Measurements from ENCODE around the gene SNX10.
"Not testable (repeated sequence)": the region's sequence is repeated elsewhere in the genome, so short reads cannot be mapped to it uniquely, and the experiment has no call there.

The SNX10 gene

GRCh38 chr7:26291699-26292538 is at the start of gene SNX10:
TSS of gene SNX10 (plus strand) at chr7:26291862. CDS start at chr7:26346443, 54,581 bp downstream.
- no peak for DNase-seq (ENCODE audit: low spot score)

GRCh38 chr7:26245150-26245549 is 46.5 kb upstream of the SNX10 start:
- DNase-seq (ENCODE audit: low spot score) = no peak

DNA sequence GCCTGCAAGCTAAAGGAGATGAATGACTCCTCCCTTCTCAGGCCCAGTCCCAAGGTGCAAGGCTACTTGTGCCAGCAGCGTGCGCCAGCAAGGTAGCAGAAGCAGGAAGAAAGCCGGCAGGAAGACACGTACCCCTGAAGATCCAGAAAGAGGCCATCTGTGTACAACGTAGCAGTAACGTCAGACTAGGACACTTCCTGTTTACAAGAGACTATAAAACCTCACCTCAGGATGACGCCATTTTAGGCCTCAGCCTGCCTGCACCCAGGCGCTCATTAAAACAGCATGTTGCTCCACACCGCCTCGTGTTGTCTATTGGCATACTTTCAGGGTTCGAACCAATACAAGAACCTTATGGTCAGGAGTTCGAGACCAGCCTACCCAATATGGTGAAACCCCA is 41.4 kb upstream of the SNX10 start:
- DNase-seq (ENCODE audit: low spot score) = no peak

DNA sequence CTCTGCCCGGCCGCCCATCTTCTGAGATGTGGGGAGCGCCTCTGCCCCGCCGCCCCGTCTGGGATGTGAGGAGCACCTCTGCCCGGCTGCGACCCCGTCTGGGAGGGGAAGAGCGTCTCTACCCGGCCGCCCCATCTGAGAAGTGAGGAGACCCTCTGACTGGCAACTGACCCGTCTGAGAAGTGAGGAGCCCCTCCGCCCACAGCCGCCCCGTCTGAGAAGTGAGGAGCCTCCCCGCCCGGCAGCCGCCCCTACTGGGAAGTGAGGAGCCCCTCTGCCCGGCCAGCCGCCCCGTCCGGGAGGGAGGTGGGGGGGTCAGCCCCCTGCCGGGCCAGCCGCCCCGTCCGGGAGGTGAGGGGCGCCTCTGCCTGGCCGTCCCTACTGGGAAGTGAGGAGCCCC is 29.8 kb upstream of the SNX10 start:
- not testable (repeated sequence) for DNase-seq (ENCODE audit: low spot score)

DNA sequence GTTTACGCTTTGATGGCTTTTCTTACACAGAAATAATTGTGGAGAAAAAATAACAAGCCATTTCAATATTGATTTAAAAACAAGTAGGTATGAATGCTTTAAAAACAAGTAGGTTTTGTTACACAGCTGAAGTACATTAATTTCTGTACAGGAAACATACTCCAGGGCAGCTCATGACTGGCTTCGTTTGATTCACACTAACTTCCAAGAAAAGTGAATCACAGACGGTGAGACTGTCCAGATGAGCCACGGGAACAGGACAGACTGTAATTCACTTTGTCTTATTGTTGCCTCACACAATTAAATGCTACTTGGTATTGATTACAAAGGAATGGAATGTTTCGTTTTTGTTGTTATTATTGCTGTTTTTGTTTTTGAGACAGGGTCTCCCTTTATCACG is 26.6 kb upstream of the SNX10 start:
- no peak for DNase-seq (ENCODE audit: low spot score)

DNA sequence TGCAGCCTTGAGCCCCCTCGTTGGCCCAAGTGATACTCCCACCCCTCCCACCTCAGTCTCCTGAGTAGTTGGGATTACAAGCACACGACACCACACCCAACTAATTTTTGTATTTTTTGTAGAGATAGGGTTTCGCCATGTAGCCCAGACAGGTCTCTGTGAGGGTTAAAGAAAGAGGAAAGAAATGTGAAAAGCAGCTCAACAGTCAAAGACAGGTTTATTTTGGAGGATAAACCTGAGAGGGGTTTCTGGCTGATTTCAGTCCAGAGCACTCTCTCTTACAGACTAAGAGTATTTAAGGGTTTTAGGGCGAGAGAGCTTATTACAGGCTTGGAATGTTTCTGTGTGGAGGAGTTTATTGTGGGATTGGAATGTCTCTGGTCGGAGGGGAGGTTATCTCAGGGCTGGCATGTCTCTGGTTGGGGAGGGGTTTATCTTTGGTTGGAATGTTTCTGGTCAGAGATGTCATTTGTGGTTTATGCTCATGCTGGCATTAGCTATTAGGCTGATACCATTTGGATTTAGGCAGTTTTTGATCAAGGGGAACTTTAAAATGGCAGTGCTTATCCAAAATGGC is 26.1 kb upstream of the SNX10 start:
- DNase-seq (ENCODE audit: low spot score) = no peak

GRCh38 chr7:26267601-26268166 is 24.0 kb upstream of the SNX10 start:
- DNase-seq (ENCODE audit: low spot score) = no peak

GRCh38 chr7:26275213-26275612 is 16.4 kb upstream of the SNX10 start:
- no peak for DNase-seq (ENCODE audit: low spot score)

DNA sequence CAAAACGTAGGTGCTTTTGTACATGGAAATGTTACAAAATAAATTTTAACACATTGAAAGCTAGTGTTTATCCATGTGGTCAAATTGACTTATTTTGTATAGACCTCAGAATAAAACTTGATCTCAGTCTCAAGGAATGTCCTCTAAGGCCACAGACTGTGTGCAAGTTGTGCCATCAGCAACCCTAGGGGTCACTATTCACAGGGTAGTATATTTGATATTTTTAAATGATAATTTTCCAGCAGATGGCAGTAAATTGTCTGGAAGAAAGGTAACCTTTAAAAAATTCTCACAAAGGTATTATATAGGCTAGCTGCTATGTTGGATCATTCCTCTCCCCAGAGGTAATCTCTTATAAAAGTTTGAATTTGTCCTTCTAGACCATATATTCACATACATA is 12.9 kb upstream of the SNX10 start:
- DNase-seq (ENCODE audit: low spot score) = no peak

DNA sequence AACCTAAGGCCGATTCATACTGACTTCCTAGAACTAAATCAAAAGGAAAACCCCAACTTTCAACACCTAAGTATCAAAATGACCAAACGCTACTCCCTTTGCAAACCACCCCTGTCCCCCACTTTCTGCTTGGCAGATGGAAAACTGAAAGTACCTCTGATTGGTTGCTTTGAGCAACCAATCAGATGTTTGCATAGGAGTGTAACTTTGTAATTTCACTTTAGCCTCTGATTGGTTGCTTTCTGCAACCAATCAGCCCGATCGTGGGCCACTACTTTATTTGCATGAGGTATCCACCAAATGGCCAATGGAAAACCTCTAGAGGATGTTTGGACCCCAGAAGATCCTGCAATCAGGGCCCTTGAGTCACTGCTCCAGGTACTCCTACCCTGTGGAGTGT is 12.3 kb upstream of the SNX10 start:
- no peak for DNase-seq (ENCODE audit: low spot score)

DNA sequence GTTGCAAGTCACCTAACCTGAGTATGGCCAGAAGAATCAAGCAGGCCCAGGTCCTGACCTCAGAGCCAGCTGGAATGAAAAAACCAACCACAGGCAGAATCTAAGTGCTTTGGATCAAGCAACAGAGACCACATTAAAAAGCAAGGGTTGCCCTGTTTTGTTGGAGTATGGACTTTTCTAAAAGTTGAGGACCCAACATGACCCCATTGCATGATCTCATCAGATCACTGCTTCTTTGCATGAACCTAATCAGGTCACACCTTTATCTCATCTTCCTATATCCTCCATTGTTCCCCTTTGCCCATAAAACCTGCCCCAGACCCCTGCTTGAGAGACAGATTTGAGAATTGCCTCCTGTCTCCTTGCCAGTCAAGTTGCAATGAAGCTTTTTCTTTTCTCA is 11.6 kb upstream of the SNX10 start:
- DNase-seq (ENCODE audit: low spot score) = no peak

- DNase-seq (ENCODE audit: low spot score) = no peak
Observed at GRCh38 chr7:26280723-26281122, 10.9 kb upstream of the SNX10 start.

GRCh38 chr7:26284477-26284876 is 7.2 kb upstream of the SNX10 start:
- no peak for DNase-seq (ENCODE audit: low spot score)

DNA sequence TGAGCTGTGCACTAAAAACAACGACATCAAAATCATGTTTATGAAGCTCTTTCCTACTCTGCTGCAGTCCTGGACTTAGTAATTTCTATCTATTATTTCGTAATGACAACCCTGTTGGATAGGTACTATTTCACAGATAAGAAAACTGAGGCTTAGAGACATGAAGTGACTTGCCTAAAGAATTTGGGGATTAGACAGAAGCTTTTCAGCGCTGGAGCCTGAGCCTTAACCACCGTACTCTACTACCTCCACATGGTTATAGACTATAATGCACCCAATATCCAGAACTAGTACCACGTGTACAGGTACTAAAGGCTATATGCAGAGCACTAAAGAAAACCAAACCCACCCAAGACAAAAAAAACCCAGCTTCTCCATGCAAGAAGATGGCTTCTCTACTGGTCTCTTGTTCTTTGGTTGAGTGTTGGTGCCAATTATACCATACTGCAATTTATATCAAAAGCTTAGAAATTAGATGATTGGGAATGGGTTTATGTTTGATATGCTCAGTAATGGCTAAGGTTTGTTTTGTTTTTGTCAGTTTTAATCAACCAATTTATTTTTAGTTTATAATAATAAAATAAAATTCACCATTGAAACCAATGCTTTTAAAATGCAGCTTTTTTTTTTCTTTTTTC is 6.5 kb upstream of the SNX10 start:
- no peak for DNase-seq (ENCODE audit: low spot score)

DNA sequence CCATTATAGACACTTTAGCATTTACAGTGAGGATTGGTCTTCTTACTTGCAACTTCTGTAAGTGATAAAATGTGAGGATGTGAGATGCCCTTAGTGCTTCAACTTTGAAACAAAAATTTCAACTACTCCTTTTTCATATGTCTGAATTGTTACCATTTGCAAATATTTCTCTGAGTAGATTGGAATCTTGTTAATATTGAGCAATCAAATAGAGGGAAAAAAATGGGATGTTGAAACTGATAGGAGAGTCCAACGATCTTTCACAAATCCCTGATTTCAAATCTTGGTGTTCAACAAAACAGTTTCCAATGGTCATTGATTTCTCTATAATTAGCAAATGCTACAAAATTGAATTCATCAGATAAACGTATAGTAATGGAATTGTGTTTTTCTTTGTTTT is 5.5 kb upstream of the SNX10 start:
- no peak for DNase-seq (ENCODE audit: low spot score)

- DNase-seq (ENCODE audit: low spot score) = not testable (repeated sequence)
Observed at GRCh38 chr7:26288126-26288525, 3.5 kb upstream of the SNX10 start.

DNA sequence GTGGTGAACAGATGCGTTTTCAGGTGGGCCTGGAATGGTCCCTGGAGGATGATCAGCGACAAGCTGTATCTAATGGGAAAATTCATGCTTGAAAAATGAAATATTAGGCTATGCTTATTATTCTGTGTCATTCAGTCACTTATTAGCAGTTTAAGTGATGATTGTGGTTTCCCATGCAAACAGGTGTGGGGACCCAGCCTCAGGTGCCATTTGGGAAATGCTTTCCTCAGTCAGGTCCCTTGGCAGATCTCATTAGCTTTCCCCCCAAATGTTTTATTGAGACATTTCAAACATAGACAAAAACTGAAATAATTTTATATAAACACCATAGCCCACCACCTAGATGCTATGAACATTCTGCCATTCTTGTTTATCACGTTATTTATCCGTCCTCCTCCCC is 411 bp upstream of the SNX10 start:
- no peak for DNase-seq (ENCODE audit: low spot score)

DNA sequence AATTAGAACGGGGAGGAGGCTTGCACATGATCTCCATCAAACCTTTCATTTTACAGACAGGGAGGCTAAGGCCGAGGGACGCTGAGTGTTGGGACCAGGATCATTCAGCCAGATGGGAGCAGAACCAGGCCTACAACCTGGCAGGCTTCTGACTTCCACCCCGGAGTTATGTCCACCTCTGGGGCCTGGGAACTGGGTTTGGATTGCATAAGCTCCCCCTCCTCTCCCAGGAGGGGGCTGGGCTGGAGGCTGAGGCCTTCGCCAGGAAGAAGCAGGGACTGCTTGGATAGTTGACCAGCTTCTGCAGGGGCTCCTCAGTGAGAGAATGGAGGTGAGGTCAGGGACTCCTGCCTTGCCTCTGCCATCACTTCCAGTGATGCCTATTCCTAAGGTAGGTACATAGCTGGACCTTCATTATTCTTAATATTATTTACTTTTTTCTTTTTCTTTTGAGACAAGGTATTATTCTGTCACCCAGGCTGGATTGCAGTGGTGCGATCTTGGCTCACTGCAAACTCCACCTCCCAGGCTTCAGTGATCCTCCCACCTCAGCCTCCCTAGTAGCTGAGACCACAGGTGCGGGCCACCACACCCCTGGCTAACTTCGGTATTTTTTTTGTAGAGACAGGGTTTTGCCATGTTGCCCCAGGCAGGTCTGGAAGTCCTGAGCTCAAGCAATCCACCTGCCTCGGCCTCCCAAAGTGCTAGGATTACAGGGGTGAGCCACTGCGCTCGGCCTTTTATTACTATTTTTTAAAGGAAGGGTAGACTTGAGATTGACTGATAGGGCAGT is 1.3 kb downstream of the SNX10 start:
- no peak for DNase-seq (ENCODE audit: low spot score)

DNA sequence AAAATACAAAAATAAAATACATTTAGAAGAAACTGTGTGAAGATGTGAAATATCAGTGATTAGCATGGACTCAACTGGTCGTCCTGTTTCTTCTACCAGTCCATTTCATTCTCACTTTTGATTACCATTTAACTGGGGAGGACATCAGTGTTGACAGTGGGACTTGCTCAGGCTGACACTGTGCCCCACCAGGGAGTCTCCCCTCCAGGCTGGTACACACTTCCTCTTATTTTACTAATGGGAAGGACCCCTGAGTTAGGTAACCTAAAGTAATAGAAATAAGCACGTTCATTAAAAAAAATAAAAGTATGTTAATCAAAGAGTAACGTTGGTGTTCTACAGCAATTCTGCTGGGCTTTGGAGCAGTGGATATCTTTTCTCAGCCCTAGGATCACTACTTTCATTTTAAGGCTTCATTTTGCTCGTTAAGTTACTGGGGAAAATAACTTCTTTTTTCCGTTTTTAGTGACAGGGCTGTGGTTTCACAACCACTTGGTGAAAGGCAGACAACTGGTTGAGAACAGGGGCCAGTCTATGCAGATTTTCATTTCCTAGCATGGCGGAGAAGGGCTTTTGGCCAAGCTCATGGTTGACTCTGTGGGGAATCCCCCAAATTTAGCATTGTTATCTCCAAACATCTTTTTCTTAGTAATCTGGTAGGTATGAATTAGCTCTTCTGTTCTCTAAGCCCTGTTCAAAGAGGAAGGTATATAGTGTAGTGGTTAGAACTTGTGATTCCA is 2.1 kb downstream of the SNX10 start:
- no peak for DNase-seq (ENCODE audit: low spot score)

GRCh38 chr7:26295015-26295414 is 3.4 kb downstream of the SNX10 start:
- DNase-seq (ENCODE audit: low spot score) = no peak

DNA sequence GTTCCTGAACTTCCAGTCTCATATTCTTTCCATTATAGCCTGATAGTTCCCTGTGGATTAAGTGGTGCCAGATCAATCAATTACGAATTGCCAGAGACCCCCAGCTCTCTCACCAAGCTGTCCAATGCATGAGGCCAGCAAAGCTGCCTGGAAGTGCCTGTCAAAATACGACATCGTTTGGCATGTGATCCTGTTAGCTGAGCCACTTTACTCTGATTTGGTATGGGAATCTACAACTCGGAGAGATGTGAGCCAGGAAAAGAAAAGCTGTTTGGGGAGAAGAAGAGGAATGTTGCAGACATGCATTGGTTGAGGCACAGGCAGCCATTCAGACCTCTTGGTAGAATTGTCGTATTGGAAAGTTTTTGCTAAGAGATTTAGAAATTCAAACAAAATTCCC is 3.9 kb downstream of the SNX10 start:
- DNase-seq (ENCODE audit: low spot score) = no peak
